NCI-H1048 (cell line): ENCODE data around the gene AADAT.
A peak's percentile ranks its signal among the peaks of the same experiment; 100 is the strongest.
"Not testable (repeated sequence)": the region's sequence is repeated elsewhere in the genome, so short reads cannot be mapped to it uniquely, and the experiment has no call there.

Experiments
- DNase-seq: peaks from one replicate; lab custom pipeline; 2025; lab: John Stamatoyannopoulos, UW

AADAT gene

DNA sequence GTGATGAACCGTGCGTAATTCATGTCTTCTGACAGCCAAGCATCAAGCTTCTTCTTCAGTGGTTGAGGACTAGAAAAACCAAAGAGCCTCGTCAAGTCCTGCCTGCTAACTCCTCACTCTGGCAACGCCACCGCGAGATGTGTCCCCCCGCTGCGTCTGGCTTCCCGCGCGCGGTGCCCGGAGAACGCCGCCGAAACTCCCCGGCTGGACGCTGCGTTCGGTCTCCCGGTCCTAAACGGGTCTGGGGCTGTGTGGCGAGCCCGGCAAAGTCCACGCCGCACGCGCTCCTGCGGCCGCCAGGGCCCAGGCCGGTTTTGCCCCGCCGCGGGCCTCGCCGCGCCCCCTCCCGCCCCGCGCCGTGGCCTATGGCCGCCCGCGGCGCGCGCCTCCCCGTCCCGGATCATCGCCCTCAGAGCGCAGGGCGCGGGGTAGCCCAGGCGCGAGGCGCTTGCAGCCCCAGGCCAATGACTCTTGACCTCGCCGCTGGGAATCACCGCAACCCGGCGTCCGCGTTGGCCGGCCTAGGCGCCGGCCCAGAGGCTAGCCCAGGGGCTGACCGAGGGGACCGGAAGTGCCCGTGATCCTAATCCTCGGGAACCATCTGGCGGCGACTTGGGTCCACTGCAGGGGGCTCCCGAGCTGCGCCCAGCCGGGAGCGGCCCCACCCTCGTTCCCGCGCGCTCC lies at the start of gene AADAT:
Gene AADAT, minus strand, starts transcription at position 289 of the 684 bp plus-strand sequence. Its CDS starts 266 bp downstream, at position 23.
- DNase-seq: peak; percentile 11

DNA sequence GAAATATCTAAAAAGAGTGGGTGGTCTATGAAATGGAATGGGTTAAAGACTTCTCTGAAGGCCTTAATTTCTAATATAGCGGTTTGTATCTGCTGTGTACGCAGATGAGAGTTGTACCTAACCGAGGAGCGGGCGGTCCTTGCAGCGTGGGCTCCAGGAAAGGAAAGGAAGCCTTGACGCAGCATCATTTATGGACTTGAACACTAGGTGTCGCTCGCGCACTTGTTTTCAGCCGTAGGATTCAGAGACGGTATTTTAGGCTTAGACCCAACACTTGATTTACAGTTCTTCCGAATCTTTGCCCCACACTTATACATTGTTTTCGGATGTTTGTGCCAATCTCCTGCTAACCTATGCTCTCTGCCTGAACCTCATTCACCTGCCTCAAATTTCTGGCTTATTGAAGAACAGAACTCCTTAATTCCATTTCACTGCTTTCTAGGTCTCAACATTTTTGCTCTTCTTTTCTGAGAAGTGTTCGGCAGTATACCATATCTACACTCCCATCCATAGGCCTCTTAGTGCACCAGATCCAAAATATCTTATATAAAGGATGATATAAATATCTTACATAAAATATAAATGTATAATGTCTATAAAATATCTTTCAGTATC lies 48.9 kb upstream of the AADAT start:
- DNase-seq: peak; percentile 59

DNA sequence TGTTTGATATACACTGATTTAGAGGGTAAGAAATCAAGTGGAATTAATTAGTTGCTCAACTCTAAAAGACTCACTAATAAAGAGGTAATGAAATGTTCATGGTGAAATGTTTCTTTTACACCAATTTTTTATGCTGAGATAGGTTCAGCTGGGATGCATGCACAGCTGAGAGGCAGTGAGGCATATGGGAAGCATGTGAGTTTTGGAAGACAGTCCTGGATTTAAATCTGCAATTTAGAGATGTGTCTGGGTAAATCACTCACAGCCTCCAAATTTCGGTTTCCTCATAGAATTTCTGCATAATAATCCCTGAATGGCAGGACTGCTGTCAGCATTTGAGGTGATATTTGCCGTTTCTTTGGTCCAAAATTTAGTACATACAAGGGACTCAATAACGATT lies 48.2 kb upstream of the AADAT start:
- DNase-seq: no peak

DNA sequence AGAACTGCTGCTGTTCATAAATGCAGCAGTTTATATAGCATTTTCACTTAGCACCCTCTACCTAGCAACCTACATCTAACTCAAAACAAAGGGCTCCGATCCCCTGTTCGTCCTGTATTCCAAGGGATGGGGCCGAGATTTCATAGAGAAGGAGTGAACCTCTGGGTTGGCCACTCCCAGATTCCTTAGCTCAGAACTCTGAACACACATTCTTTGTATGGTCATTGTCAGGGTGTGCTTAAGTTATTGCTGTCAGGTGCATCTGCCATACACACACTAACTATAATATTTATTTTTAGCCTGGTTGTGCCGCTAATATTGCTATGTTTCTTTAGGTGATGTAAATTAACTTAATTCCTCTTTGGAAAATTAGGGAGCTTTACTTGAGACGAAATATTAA lies 47.7 kb upstream of the AADAT start:
- no peak for DNase-seq

DNA sequence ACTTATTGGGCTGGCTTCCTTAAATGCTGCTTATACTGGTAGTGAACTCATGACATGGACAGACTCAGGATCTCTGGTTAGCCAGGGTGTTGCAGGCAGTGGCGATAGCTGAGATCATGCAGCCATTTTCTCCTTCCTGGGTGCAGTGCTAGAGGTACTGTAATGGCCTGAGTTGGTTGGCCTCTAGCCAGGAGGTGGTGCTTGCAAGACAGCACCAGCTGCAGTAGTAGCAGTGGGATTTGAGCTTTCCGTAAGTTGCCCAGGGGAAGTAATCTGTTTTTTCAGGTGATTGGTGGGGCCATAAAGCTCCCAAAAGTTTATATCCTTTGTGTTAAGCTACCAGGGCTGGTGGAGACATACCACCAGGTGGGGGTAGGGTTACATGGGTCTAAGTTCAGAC lies 45.1 kb upstream of the AADAT start:
- DNase-seq: no peak

DNA sequence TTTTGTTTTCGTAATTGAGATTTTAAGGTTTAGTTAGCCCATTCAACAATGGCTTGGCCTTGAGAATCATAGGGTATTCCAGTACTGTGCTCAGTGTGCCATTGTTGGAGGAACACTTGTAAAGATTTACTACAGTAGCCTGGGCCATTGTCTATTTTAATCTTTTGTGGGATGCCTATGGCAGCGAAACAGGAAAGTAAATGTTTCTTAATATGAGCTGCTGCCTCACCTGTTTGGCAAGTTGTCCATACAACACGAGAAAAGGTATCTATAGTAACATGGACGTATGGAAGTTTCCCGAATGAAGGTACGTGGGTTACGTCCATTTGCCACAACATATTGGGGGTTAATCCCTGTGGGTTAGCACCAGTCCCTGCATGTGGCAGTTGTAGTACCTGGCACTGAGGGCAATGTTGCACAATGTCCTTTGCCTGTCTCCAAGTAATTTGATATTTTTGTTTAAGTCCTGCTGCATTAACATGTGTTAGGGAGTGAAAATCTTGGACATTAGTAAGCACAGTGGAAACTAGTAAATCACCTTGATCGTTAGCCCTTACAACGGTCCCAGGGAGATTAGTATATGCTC lies 38.6 kb upstream of the AADAT start:
- DNase-seq: no peak

DNA sequence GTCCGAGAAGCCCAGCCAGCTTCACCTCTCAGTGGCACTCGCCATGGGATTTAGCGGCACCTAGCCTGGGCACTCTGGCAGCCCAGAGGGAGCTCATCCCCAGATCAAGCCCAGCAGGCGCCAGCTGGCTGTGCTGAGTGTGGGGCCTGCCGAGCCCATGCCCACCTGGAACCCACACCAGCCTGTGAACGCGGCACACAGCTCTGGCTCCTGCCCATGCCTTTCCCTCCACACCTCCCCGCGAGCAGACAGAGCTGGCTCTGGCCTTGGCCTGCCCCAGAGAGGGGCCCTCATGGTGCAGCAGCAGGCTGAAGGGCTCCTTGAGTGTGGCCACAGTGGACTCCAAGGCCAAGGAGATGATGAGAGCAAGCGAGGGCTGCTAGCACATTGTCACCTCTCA lies 38.0 kb upstream of the AADAT start:
- DNase-seq: no peak

DNA sequence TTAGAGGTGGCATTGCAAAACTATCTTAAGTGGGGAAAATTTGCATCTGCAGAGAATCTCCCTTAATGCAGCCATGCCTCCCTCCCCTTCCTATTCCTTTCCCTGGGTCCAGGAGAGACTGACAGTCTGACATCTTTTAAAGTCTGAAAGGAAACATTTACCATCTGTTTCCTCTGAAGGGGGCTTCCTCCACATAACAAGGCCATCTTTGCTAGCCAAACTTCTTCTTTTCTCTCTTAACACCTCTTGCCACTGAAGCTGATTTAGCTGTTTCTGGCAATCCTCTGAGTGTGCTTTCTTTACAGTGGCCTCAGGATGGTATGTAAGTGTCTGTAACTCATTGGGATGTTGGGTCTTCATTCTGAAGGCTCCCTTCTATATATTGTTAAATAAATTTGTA lies 34.6 kb upstream of the AADAT start:
- DNase-seq: no peak

DNA sequence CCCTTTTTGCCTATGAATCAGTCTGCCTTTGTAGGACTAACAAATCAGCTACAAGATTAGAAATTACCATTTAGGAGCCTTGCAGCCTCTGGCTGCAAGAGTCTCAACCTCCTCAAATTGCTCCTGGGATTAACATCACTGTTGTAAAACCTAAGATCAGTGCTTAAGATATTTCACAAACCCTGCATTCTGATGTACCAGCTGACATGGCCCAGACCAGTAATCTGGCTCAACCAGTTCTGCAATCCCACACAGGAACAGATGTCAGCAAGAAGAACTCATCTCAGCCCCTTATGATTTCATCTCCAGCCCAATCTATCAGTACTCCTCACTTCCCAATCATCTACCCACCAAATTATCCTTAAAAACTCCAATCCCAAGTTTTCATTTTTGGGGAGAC lies 32.5 kb upstream of the AADAT start:
- DNase-seq: no peak

DNA sequence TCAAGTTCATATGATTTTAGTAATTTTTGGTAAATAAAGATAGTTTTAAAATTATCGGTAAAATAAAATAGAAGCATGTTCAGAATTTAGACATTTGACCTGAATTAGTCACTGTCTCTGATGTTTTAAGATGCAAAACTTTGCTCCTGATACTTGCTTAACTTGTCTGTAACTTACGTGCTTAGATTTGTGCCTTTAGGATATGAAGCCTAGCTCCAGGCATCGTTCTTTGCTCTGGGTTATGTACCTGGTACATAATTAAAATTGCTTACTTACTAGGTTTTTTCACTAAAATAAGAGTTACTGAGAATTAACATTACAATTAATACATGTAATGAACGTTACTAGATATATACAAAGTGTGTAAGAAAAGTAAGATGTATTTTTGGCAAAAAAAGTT lies 24.9 kb upstream of the AADAT start:
- DNase-seq: no peak

DNA sequence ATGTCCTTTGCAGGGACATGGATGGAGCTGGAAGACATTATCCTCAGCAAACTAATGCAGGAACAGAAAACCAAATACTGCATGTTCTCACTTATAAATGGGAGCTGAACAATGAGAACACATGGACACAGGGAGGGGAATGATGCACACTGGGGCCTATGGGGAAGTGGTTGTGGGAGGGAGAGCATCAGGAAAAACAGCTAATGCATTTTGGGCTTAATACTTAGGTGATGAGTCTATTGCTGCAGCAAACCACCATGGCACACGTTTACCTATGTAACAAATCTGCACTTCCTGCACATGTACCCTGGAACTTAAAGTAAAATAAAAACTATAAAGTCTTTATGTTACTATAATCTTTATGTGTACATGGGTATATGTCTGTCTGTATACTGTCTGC lies 24.4 kb upstream of the AADAT start:
- DNase-seq: not testable (repeated sequence)

DNA sequence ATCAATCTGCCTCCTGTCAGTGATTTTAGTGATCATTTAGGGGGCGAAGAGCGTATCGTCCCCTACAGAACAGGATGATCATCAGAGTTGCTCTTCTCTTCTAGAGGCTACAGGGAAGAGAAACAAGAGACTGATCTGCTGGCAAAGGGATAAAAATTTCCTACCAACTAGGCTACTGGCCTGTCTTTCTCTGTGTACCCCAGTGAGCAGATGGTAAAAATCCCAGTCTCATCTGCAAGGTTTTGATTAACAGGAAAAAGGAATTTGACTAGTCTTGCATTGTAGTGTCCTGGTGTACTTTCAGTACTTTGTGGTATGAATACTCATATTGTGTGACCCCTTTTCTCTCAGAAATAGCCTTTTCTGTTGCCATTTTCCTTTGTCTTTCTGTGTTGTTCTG lies 21.8 kb upstream of the AADAT start:
- no peak for DNase-seq

DNA sequence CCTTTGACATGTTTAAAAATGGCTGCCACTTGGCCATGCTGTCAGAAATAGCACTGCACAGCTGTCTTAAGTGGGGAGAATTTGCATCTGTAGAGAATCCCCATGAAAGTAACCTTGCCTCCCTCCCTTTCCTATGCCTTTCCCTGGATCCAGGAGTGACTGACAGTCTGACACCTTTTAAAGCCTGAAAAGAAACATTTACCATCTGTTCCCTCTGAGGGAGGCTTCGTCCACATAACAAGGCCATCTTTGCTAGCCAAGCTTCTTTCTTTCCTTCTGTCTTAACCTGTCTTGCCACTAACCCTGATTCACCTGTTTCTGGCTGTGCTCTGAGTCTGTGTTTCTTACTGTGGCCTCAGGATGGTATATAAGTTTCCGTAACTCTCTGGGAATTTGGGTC lies 21.3 kb upstream of the AADAT start:
- DNase-seq: no peak

DNA sequence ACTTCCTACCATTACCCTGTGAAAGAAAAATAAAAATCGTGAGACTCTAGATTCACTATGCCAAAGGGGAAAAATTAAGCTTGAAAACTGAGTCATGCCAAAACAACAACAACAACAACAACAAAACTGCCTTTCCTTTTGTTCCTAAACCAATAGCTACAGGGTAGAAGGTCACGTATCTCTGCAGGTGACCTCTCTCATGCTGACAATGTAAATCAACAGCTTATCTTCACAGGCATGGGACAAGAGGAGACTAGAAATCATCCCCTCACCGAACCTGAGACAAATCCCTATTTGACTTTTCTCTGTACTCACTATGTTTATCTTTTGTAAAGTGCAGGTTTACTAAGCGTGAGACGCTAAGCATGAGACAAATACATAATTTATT lies 20.5 kb upstream of the AADAT start:
- DNase-seq: no peak

DNA sequence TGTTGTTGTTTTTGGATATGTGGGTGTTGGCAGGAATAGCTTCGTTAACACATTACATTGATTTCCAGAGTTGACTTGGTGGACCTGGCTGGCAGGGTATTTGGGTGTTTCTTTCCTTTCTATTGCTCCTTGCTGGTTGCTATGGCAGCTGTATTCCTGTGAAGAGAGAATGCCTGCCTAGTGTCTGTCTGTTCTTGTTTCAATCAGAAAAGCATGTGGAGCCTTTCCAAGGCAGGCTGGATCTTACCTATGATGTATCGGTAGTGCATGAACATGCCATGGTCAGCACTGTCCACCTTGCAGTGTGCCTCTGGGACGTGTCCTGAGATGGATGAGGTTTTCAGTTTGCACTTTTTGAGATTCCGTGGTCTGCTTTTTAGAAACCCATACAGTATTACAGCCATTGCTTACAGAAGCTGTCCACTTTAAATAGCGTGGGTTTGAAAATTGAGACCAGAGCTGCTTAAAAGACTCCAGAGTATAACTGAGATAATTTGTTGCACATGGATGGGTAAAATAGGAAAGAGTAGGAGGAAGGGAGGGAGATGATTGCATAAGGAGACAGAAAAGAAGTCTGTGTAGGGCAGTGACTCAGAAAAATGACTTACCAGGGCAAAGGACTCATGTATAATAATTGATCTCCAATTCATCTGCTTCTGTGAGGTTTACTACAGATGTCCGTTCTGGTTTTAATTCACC lies 20.0 kb upstream of the AADAT start:
- DNase-seq: no peak

DNA sequence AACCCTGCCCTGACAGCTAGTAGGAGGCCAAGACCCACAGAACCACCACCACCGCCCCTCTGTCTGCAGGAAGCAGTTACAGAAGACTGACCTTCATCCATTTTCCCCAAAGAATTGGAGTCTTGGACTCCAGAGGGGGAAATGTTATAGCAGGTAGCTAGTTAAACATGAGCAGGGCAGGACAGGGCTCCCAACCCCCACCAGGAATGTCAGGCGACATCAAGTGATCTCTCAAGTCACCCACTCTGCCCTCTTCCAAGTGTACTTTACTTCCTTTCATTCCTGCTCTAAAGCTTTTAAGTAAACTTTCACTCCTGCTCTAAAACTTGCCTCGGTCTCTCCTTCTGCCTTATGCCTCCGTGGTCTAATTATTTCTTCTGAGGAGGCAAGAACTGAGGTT lies 17.1 kb upstream of the AADAT start:
- no peak for DNase-seq

DNA sequence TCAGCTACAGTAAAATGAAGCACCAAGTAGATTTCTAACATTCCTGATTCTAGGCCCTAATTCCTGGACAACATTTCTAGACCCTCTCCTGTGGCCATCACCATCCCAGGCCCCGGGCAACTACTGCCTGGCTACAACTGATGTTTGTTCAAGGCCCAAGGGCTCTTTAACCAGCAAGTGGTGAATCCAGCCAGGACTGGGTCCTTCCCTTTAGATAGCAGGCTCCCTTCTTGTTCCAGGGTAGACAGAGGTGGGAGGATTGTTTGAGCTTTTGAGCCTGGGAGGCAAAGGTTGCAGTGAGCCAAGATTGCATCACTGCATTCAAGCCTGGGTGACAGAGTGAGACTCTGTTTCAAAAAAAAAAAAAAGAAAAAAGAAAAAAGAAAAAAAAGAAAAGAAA lies 12.7 kb upstream of the AADAT start:
- no peak for DNase-seq

DNA sequence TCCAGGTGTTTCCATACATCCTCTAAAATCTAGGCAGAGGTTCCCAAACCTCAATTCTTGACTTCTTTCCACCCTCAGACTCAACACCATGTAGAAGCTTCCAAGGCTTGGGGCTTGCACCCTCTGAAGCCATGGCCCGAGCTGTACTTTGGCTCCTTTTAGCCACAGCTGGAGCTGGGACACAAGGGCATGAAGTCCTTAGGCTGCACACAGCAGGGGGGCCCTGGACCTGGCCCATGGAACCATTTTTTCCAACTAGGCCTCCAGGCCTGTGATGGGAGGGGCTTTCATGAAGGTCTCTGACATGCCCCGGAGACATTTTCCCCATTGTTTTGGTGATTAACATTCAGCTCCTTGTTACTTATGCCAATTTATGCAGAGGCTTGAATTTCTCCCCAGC lies 8.4 kb upstream of the AADAT start:
- not testable (repeated sequence) for DNase-seq

DNA sequence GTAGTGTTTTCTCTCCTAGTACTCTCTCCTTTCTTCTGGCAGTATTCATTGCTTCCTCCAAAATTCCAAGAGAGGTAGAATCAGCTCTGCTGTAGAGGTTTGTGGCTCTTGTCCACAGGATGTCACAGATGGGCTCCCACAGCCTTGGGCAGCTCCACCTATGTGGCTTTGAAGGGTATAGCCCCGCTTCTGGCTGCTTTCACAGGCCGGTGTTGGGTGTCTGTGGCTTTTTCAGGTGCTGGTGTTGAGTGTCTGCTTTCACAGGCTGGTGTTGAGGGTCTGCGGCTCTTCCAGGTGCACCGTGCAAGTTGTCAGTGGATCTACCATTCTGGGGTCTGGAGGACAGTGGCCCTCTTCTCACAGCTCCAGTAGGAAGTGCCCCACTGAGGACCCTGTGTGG lies 7.9 kb upstream of the AADAT start:
- no peak for DNase-seq

DNA sequence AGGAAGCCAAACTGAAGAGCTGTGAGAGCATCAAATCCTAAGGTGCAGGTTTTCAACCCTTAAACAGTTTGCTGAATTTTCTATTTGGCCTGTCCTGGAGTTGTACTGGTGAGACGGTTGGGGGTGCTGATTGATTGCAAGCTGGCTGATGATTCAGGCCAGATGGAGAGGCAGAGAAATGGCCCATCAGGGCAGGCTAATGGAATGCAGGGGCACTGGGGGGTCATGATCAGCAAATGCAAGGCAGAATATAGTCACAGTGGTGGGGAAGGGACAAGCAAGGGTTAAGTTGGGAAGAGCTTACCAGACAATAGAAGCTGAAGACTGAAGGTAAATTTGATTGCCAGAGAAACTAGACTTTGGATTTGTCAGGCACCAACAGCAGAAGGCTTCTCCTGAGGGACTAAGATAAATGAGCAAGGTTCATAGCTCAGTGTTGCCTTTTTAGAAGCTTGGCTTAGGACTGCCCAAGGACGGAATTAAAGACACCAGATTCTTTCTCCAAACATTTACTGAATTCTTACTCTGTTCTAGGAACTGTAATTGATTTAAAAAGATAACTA lies 4.3 kb upstream of the AADAT start:
- DNase-seq: no peak

DNA sequence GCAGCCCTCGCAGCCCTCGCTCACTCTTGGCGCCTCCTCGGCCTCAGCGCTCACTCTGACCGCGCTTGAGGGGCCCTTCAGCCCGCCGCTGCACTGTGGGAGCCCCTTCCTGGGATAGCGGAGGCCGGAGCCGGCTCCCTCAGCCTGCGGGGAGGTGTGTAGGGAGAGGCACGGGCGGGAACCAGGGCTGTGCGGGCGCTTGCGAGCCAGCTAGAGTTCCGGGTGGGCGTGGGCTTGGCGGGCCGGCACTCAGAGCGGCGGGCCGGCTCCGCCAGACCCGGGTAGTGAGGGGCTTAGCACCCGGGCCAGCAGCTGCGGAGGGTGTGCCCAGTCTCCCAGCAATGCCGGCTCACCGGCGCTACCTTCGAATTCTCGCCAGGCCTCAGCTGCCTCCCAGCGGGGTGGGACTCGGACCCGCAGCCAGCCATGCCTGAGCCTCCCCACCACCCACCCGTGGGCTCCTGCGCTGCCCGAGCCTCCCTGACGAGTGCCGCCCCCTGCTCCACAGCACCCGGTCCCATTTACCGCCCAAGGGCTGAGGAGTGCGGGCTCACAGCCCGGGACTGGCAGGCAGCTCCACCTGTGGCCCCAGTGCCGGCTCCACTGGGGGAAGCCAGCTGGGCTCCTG lies 1.4 kb upstream of the AADAT start:
- DNase-seq: no peak

DNA sequence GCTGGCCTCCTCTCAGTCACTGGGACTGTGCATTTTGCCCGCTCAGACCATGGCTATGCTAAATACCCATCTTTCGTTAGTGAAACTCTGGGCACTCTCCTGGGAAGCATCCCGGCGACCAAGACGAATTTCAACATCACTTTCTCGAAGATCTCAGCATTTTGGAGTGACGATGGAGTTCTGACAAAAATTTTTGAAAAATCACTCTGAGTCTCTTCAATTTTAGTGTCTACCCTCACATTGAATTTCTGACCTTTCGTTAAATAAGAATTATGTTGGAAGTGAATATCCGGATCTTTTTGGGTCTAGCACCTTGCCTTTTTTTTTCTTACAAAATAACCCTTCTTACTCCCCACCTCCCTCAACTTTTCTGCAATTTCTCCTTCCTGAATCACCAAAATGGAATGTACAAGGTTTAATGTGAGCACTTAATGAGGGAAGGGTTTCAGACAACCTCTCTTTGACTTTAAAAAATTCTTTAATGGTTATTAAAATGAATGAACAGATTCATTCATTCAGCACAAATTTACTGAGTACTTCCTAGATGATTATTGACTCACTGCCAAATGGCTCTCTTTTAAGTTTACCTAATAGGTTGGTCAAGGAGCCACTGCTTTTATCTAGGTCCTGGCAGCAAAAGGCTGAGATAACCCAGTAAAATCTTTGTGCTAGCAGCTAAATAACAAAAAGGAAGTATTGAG lies 746 bp upstream of the AADAT start:
- no peak for DNase-seq
